KOPT-K1 (cell line): Measurements from ENCODE around the gene CASP5.

Experiments
- H3K27ac ChIP-seq: fragments of 200-600 bp; sonication (generic); 2 replicates; pipeline ENCODE4 v1.5.1; 2016; ENCODE audit warnings: antibody characterized with exemption, mild to moderate bottlenecking, low read depth, low read length; ENCODE audit not compliant: poor library complexity, severe bottlenecking
- H3K36me3 ChIP-seq: fragments of 200-600 bp; sonication (generic); 2 replicates; pipeline ENCODE4 v1.5.1; 2017; ENCODE audit warnings: antibody characterized with exemption, mild to moderate bottlenecking, low read length, moderate library complexity; ENCODE audit not compliant: insufficient read depth
- H3K9me3 ChIP-seq: fragments of 200-600 bp; sonication (generic); 2 replicates; pipeline ENCODE4 v1.5.1; 2017; ENCODE audit warnings: antibody characterized with exemption, low read length, mild to moderate bottlenecking; ENCODE audit not compliant: insufficient read depth, poor library complexity, severe bottlenecking

CASP5 gene

GRCh38 chr11:104965735-104966134, 57.2 kb downstream of the CASP5 start:
- H3K27ac ChIP-seq, result no peak overlapping the region
- H3K9me3 ChIP-seq, result peaks cover 43% of the 10 kb centered on the region
- peaks cover 21% of the 10 kb centered on the region for H3K36me3 ChIP-seq

- peaks cover 21% of the 10 kb centered on the region for H3K36me3 ChIP-seq
- no peak overlapping the region for H3K27ac ChIP-seq
- H3K9me3 ChIP-seq, result peaks cover 43% of the 10 kb centered on the region
Measured at GRCh38 chr11:104964247-104964646, 58.7 kb downstream of the CASP5 start.

- peaks cover 21% of the 10 kb centered on the region for H3K36me3 ChIP-seq
- H3K9me3 ChIP-seq, result peaks cover 43% of the 10 kb centered on the region
- H3K27ac ChIP-seq, result no peak overlapping the region
Measured at GRCh38 chr11:104962852-104963251, 60.1 kb downstream of the CASP5 start.

- no peak overlapping the region for H3K27ac ChIP-seq
- H3K9me3 ChIP-seq, result peaks cover 11% of the 10 kb centered on the region
- peaks cover 25% of the 10 kb centered on the region; the same call in 1 of the 2 replicates for H3K36me3 ChIP-seq
Measured at GRCh38 chr11:104957280-104957679, 65.7 kb downstream of the CASP5 start.

GRCh38 chr11:104956528-104956927, 66.4 kb downstream of the CASP5 start:
- H3K9me3 ChIP-seq, result peaks cover 5% of the 10 kb centered on the region
- H3K36me3 ChIP-seq, result peaks cover 25% of the 10 kb centered on the region; the same call in 1 of the 2 replicates
- H3K27ac ChIP-seq, result no peak overlapping the region

GRCh38 chr11:104946907-104947306, 76.1 kb downstream of the CASP5 start:
- no peak overlapping the region for H3K27ac ChIP-seq
- peaks cover 61% of the 10 kb centered on the region for H3K36me3 ChIP-seq
- H3K9me3 ChIP-seq, result no peaks in the 10 kb centered on the region
